NOMO-1 (cell line): ENCODE results near the gene TNRC6A.
A peak's percentile ranks its signal among the peaks of the same experiment; 100 is the strongest.
"Not testable (repeated sequence)": the region's sequence is repeated elsewhere in the genome, so short reads cannot be mapped to it uniquely, and the experiment has no call there.

Experiments
- DNase-seq, 2 experiments: peaks; one replicate each; lab custom pipeline; 2025; ENCODE audit not compliant: unreplicated experiment in 2 of 2; lab: John Stamatoyannopoulos, UW

Gene TNRC6A

GRCh38 chr16:24807301-24807700 is 77.8 kb downstream of the TNRC6A start:
- no peak for DNase-seq

GRCh38 chr16:24810951-24811843 is 81.7 kb downstream of the TNRC6A start:
- no peak for DNase-seq

GRCh38 chr16:24812813-24813212 is 83.4 kb downstream of the TNRC6A start:
- DNase-seq: not testable (repeated sequence)

GRCh38 chr16:24815021-24815420 is 85.6 kb downstream of the TNRC6A start:
- DNase-seq: no peak

- DNase-seq: no peak
Measured at GRCh38 chr16:24816688-24817087, 87.2 kb downstream of the TNRC6A start.

- DNase-seq: no peak
Measured at GRCh38 chr16:24819462-24820040, 90.1 kb downstream of the TNRC6A start.

- DNase-seq: no peak
Measured at GRCh38 chr16:24820522-24820921, 91.1 kb downstream of the TNRC6A start.

- no peak for DNase-seq
Measured at GRCh38 chr16:24821129-24821528, 91.7 kb downstream of the TNRC6A start.

GRCh38 chr16:24822542-24822941 is 93.1 kb downstream of the TNRC6A start:
- no peak for DNase-seq

- no peak for DNase-seq
Measured at GRCh38 chr16:24822974-24823373, 93.5 kb downstream of the TNRC6A start.

- DNase-seq: no peak
Measured at GRCh38 chr16:24825696-24826095, 96.2 kb downstream of the TNRC6A start.

- DNase-seq: no peak
Measured at GRCh38 chr16:24826096-24826690, 96.7 kb downstream of the TNRC6A start.

GRCh38 chr16:24826817-24827566 is 97.5 kb downstream of the TNRC6A start:
- DNase-seq: no peak

GRCh38 chr16:24829153-24829552 is 99.7 kb downstream of the TNRC6A start:
- no peak for DNase-seq

GRCh38 chr16:24833352-24833751 is 103.9 kb downstream of the TNRC6A start:
- no peak for DNase-seq

GRCh38 chr16:24834459-24835335 is 105.2 kb downstream of the TNRC6A start:
- no peak for DNase-seq

- DNase-seq: no peak
Measured at GRCh38 chr16:24836836-24837235, 107.4 kb downstream of the TNRC6A start.

GRCh38 chr16:24837969-24838368 is 108.5 kb downstream of the TNRC6A start:
- no peak for DNase-seq

- DNase-seq: peak; percentile 1 to 62
Measured at GRCh38 chr16:24838554-24839266, 109.3 kb downstream of the TNRC6A start.
